PC-3 (cell line): ENCODE results near the gene PARP1.

Source experiments
- EZH2 ChIP-seq: fragments of 300-600 bp; sonication (generic); IDR thresholded peaks from one replicate; pipeline ENCODE4 v1.6.1; 2017; ENCODE audit warnings: antibody characterized with exemption, mild to moderate bottlenecking, low read length; ENCODE audit not compliant: unreplicated experiment
- EZH2phosphoT487 ChIP-seq: fragments of 300-600 bp; sonication (generic); IDR thresholded peaks from 2 replicates; pipeline ENCODE4 v1.6.1; 2018; ENCODE audit warnings: mild to moderate bottlenecking, antibody characterized with exemption, low read length, borderline replicate concordance
- TF ChIP-seq, protein P1 (sequence below): fragments of 300-600 bp; sonication (generic); conservative IDR thresholded peaks from 2 replicates; pipeline ENCODE4 v1.5.1; 2017; ENCODE audit warnings: antibody characterized with exemption, low read depth, mild to moderate bottlenecking, low read length

DNA sequence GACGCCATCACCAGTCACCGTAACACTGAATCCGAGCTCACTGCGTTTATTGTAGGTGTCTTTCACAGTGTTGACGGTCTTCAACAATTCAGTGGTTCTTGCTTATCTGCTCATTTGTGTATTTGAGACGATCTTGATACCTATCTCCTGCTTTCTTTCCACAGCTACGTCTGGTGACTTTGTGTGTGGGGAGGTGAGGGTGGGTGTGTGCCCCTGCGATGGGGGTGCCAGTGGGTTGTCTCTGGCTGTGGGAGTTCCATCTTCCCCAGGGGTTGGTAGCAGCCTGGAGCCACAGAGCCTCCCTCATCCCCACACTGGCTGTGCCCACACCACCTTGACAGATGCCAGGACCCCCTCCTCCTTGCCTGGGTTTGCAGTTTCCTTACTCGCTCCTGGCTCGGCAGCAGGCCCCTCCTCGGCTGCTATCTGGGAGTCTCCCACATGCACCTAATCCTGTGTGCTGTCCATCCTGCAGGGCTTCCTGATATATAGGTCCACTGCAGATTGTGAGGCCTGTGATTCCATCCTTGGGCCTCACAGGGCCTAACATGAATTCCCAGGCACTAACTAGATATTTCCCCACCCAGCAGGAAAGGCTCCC, 6.3 kb upstream of the PARP1 start:
- TF ChIP-seq, protein P1, sequence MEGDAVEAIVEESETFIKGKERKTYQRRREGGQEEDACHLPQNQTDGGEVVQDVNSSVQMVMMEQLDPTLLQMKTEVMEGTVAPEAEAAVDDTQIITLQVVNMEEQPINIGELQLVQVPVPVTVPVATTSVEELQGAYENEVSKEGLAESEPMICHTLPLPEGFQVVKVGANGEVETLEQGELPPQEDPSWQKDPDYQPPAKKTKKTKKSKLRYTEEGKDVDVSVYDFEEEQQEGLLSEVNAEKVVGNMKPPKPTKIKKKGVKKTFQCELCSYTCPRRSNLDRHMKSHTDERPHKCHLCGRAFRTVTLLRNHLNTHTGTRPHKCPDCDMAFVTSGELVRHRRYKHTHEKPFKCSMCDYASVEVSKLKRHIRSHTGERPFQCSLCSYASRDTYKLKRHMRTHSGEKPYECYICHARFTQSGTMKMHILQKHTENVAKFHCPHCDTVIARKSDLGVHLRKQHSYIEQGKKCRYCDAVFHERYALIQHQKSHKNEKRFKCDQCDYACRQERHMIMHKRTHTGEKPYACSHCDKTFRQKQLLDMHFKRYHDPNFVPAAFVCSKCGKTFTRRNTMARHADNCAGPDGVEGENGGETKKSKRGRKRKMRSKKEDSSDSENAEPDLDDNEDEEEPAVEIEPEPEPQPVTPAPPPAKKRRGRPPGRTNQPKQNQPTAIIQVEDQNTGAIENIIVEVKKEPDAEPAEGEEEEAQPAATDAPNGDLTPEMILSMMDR = no peak
- TF ChIP-seq EZH2 (no peak), EZH2phosphoT487 (no peak)
